Liver (tissue), 3 donors: ENCODE data around the gene NEK10.

Experiments used
- ATF3 ChIP-seq: IDR thresholded peaks from 2 replicates; pipeline ENCODE4 v1.6.1; 2016; ENCODE audit warnings: antibody characterized with exemption
- CTCF ChIP-seq: fragments of 150-350 bp; IDR thresholded peaks from 2 replicates; pipeline ENCODE4 v1.5.1; 2017; ENCODE audit warnings: improper control_type of control experiment, low read depth, low read length; ENCODE audit not compliant: missing input control
- GABPA ChIP-seq, 2 donors: IDR thresholded peaks in 1 of 2; conservative IDR thresholded peaks in 1 of 2; 2 replicates each; pipeline ENCODE4 v1.6.1; 2016; ENCODE audit warnings: antibody characterized with exemption in 2 of 2, mild to moderate bottlenecking in 1 of 2, moderate library complexity in 1 of 2
- MAX ChIP-seq: IDR thresholded peaks from 2 replicates; pipeline ENCODE4 v1.6.1; 2016; ENCODE audit warnings: antibody characterized with exemption
- REST ChIP-seq: IDR thresholded peaks from 2 replicates; pipeline ENCODE4 v1.6.1; 2016; ENCODE audit warnings: antibody characterized with exemption, mild to moderate bottlenecking
- YY1 ChIP-seq: IDR thresholded peaks from 2 replicates; pipeline ENCODE4 v1.6.1; 2016; ENCODE audit warnings: antibody characterized with exemption, mild to moderate bottlenecking
- donor health status: healthy.
- donor health status: healthy.

GRCh38 chr3:27254896-27255295 is 114.3 kb downstream of the NEK10 start:
- TF ChIP-seq CTCF (no peak), YY1 (no peak), ATF3 (no peak), MAX (no peak), REST (no peak), GABPA (IDR thresholded peaks at IDR 0.05 in 1 of 2, conservative IDR thresholded peaks at IDR 0.05 in 1 of 2) (no peak)
